ENCODE measurements around the gene ARAP2.

DNA sequence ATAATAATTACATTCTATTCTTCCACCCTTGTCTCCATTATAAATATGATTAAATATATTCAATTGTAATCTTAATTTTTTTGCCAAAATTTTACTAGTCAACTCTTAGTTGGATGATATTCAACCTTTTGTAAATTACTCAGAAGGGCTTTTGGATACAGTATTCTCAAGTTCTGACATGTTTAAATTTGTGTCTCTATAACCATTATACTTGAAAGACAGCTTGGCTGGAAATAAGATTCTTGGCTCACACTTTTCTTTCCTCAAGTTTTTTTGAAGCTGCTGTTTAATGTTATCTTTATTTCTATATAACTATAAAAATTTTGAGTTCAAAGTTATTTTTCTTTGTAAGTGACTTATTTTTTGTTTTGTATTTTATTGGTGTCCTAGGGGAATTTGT lies 214.4 kb downstream of the ARAP2 start:
- TF ChIP-seq, protein P1, sequence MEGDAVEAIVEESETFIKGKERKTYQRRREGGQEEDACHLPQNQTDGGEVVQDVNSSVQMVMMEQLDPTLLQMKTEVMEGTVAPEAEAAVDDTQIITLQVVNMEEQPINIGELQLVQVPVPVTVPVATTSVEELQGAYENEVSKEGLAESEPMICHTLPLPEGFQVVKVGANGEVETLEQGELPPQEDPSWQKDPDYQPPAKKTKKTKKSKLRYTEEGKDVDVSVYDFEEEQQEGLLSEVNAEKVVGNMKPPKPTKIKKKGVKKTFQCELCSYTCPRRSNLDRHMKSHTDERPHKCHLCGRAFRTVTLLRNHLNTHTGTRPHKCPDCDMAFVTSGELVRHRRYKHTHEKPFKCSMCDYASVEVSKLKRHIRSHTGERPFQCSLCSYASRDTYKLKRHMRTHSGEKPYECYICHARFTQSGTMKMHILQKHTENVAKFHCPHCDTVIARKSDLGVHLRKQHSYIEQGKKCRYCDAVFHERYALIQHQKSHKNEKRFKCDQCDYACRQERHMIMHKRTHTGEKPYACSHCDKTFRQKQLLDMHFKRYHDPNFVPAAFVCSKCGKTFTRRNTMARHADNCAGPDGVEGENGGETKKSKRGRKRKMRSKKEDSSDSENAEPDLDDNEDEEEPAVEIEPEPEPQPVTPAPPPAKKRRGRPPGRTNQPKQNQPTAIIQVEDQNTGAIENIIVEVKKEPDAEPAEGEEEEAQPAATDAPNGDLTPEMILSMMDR (IDR thresholded peaks at IDR 0.05): no peak
- no peak for TF ChIP-seq POLR2A (IDR thresholded peaks at IDR 0.05)
